HG03060 (cell line): ENCODE measurements around the gene NEB.
"Not testable (repeated sequence)": the region's sequence is repeated elsewhere in the genome, so short reads cannot be mapped to it uniquely, and the experiment has no call there.

Source experiments
- ATAC-seq: cut with Tn5 transposase; IDR thresholded peaks from one replicate; pipeline ENCODE4 v1.9.1; 2021; ENCODE audit warnings: low read depth, moderate number of reproducible peaks; ENCODE audit not compliant: unreplicated experiment

The NEB gene

GRCh38 chr2:151620761-151621160 lies 113.5 kb downstream of the NEB start:
- no peak for ATAC-seq

GRCh38 chr2:151619337-151619989 lies 114.8 kb downstream of the NEB start:
- ATAC-seq: no peak

- no peak for ATAC-seq
Observed at GRCh38 chr2:151616760-151617339, 117.4 kb downstream of the NEB start.

GRCh38 chr2:151614606-151615306 lies 119.5 kb downstream of the NEB start:
- no peak for ATAC-seq

- no peak for ATAC-seq
Observed at GRCh38 chr2:151614159-151614558, 120.1 kb downstream of the NEB start.

- no peak for ATAC-seq
Observed at GRCh38 chr2:151611351-151611750, 122.9 kb downstream of the NEB start.

GRCh38 chr2:151610310-151610709 lies 124.0 kb downstream of the NEB start:
- no peak for ATAC-seq

GRCh38 chr2:151609705-151610104 lies 124.6 kb downstream of the NEB start:
- ATAC-seq: no peak

GRCh38 chr2:151607459-151608424 lies 126.5 kb downstream of the NEB start:
- ATAC-seq: not testable (repeated sequence)

- not testable (repeated sequence) for ATAC-seq
Observed at GRCh38 chr2:151603530-151603929, 130.7 kb downstream of the NEB start.

- ATAC-seq: not testable (repeated sequence)
Observed at GRCh38 chr2:151602402-151602801, 131.9 kb downstream of the NEB start.

GRCh38 chr2:151601803-151602202 lies 132.5 kb downstream of the NEB start:
- not testable (repeated sequence) for ATAC-seq

- ATAC-seq: not testable (repeated sequence)
Observed at GRCh38 chr2:151596903-151597608, 137.2 kb downstream of the NEB start.

GRCh38 chr2:151591908-151592255 lies 142.4 kb downstream of the NEB start:
- not testable (repeated sequence) for ATAC-seq

GRCh38 chr2:151591250-151591907 lies 142.9 kb downstream of the NEB start:
- ATAC-seq: not testable (repeated sequence)

GRCh38 chr2:151581300-151581699 lies 153.0 kb downstream of the NEB start:
- ATAC-seq: not testable (repeated sequence)

- not testable (repeated sequence) for ATAC-seq
Observed at GRCh38 chr2:151580697-151581096, 153.6 kb downstream of the NEB start.

GRCh38 chr2:151577116-151577515 lies 157.2 kb downstream of the NEB start:
- no peak for ATAC-seq

GRCh38 chr2:151576080-151576479 lies 158.2 kb downstream of the NEB start:
- no peak for ATAC-seq

- ATAC-seq: no peak
Observed at GRCh38 chr2:151575338-151575737, 158.9 kb downstream of the NEB start.
